Body of pancreas (tissue), 4 donors: ENCODE data around the gene SEMA6C. TPM values are rescaled to one million over a fixed set of nuclear protein-coding genes. Genes with fewer than 3 reads are reported as not detected.

Experiments
- ATAC-seq: fragments of 150-250 bp; one replicate; pipeline ENCODE4 v1.9.1; 2016
- DNase-seq, 4 donors: peaks; one replicate each; pipeline ENCODE4 v3.0.0-alpha.2; 2019
- H3K27ac ChIP-seq, 4 donors: fragments of 200-600 bp; sonication (generic); 1 replicate in 3 of 4; 2 replicates in 1 of 4; pipeline versions ENCODE4 v1.5.1 to v1.6.1; 2016 to 2019; ENCODE audit warnings: mild to moderate bottlenecking in 1 of 4, mixed read lengths in 1 of 4, moderate library complexity in 1 of 4
- H3K27me3 ChIP-seq, 2 donors: fragments of 200-600 bp; sonication (generic); one replicate each; pipeline ENCODE4 v1.6.0; 2016; ENCODE audit warnings: mild to moderate bottlenecking in 1 of 2
- H3K36me3 ChIP-seq, 2 donors: fragments of 200-600 bp; sonication (generic); replicated peaks in 1 of 2; 2 replicates each; pipeline ENCODE4 v1.5.1; 2016; ENCODE audit warnings: low read depth in 2 of 2; ENCODE audit not compliant: insufficient read depth in 1 of 2
- H3K4me1 ChIP-seq: fragments of 200-600 bp; sonication (generic); one replicate; pipeline ENCODE4 v1.6.0; 2016
- H3K4me3 ChIP-seq, 2 donors: fragments of 200-600 bp; sonication (generic); 1 replicate in 1 of 2; 2 replicates in 1 of 2; pipeline ENCODE4 v1.5.1; 2016 to 2019
- H3K9me3 ChIP-seq, 3 donors: fragments of 200-600 bp; sonication (generic); 1 replicate in 2 of 3; 2 replicates in 1 of 3; pipeline ENCODE4 v1.5.1; 2016
- POLR2A ChIP-seq, 3 donors: fragments of 450-650 bp; IDR thresholded peaks; one replicate each; pipeline ENCODE4 v1.6.1; 2016; ENCODE audit warnings: antibody characterized with exemption in 3 of 3, mild to moderate bottlenecking in 2 of 3
- WGBS, 2 donors: methylation state at CpG; one replicate each; pipeline ENCODE4 v1.1.5; 2017; 5-methylcytosine and 5-hydroxymethylcytosine counted together
- intact Hi-C: fragments of 100-400 bp; cut with DNase I; formaldehyde crosslinking; loops from one replicate; pipeline ENCODE4 v1.15.1; 2023
- total RNA-seq, 2 donors: library from RNA; depleted of rRNA; stranded (reverse); fragments of >200 nt; gene quantifications; one replicate each; pipeline ENCODE4 v1.1.0, GENCODE V29; 2016
- TF ChIP-seq, protein P1 (sequence below), 7 experiments: fragments of 450-650 bp in 4 of 7; fragments of 200-600 bp in 3 of 7; sonication (generic) in 3 of 7; IDR thresholded peaks; one replicate each; pipeline ENCODE4 v1.5.1; 2016 to 2019; ENCODE audit warnings: antibody characterized with exemption in 7 of 7

SEMA6C gene
- total RNA-seq, 2 donors from 2014 or later, result 3.6 to 5.3 TPM

DNA sequence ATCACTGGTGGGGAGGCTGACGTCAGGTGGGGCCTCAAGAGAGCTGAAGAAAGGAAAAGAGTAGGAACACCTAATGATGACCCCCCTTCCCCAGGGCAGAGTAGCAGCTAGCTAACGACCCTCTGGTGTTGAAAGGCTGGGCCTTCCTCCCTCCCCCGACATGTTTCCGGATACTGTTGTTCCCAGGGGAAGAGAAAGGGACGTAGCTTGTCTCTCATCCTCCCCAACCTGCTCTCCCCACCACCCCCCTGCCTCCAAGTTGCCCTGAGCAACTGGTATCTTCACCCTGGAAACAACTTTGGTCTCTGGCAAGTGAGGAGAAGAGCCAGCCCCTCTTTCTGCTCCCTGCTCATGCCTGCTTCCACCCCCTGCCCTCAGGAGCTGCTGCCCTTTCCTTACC is 2.4 kb downstream of the SEMA6C start:
- Histone ChIP-seq H3K4me3 (no peak overlapping the region), H3K36me3 (no peaks in the 10 kb centered on the region), H3K9me3 (no peaks in the 10 kb centered on the region), H3K27me3 (no peaks in the 10 kb centered on the region), H3K27ac (no peak overlapping the region), H3K4me1 (peaks cover 21% of the 10 kb centered on the region)
- TF ChIP-seq, protein P1, sequence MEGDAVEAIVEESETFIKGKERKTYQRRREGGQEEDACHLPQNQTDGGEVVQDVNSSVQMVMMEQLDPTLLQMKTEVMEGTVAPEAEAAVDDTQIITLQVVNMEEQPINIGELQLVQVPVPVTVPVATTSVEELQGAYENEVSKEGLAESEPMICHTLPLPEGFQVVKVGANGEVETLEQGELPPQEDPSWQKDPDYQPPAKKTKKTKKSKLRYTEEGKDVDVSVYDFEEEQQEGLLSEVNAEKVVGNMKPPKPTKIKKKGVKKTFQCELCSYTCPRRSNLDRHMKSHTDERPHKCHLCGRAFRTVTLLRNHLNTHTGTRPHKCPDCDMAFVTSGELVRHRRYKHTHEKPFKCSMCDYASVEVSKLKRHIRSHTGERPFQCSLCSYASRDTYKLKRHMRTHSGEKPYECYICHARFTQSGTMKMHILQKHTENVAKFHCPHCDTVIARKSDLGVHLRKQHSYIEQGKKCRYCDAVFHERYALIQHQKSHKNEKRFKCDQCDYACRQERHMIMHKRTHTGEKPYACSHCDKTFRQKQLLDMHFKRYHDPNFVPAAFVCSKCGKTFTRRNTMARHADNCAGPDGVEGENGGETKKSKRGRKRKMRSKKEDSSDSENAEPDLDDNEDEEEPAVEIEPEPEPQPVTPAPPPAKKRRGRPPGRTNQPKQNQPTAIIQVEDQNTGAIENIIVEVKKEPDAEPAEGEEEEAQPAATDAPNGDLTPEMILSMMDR (IDR thresholded peaks at IDR 0.05), result no peak
- TF ChIP-seq POLR2A (IDR thresholded peaks at IDR 0.05), result no peak
- no peak for DNase-seq
- intact Hi-C loops, result no loop called here
- no peak for ATAC-seq
- WGBS, 2 donors, result 59 to 82% methylated on average over 5 of the region's 5 CpGs

DNA sequence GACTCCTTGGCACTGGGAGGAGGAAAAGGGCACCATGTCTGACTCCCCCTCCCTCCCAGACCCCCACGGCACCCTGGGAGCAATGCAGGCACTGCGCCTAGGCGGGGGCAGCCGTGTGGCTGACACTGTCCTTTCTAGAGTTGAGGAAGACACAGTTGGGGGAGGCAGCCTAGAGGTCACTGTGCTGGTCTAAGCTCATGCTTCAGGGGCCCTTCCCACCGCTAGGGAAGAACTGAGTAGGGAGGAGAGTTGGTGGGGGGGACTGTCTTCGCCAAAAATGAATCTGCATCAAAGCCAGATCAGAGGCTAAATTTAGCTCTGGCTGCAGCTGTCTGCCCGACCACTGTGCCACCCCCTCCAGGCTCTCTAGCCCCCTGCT is 3.4 kb downstream of the SEMA6C start:
- Histone ChIP-seq H3K4me3 (no peak overlapping the region), H3K4me1 (peaks cover 21% of the 10 kb centered on the region), H3K36me3 (no peaks in the 10 kb centered on the region), H3K27ac (no peak overlapping the region), H3K9me3 (no peaks in the 10 kb centered on the region), H3K27me3 (no peaks in the 10 kb centered on the region)
- WGBS, 2 donors, result 75 to 85% methylated on average over 6 to 7 of the region's 7 CpGs
- ATAC-seq (no peak), DNase-seq (no peak)
- intact Hi-C loops, result no loop called here
- TF ChIP-seq, protein P1 (IDR thresholded peaks at IDR 0.05), result no peak

DNA sequence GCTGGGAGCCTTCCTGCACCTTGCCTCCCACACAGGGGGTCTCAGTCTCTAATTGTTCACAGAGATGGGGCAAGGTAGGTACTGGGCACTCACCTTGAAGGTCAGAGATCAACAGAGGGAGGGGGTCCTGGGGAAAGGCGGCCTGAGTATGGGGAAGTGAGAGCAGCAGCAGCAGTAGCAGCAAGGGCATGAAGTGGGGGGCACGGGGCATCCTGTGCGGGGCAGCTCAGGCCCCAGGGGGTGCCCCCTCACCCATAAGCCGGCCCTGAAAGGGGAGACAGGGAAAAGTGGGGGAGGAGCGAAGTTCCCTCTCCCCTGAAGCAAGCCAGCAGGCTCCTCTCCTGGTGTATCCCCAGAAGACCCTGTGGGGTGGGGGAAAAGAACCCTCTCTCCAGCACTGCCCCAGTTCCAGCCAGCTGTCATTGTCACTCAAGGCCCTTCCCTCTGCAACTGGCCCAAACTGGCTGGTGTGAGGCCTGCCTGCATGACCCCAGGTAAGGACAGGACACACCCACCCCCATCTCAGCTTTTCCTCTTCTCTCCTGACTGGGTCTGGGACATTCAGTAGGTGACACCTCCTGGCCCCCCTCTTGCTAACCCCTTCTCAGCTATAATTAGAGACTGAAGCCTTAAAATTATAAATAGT is 3.9 kb downstream of the SEMA6C start:
- H3K27ac ChIP-seq, result no peak overlapping the region
- ATAC-seq, result no peak
- DNase-seq, result no peak
- no peaks in the 10 kb centered on the region for H3K36me3 ChIP-seq
- H3K4me3 ChIP-seq, result no peak overlapping the region
- H3K4me1 ChIP-seq, result peaks cover 21% of the 10 kb centered on the region
- H3K9me3 ChIP-seq, result no peaks in the 10 kb centered on the region
- 45 to 73% methylated on average over 2 to 5 of the region's 5 CpGs for WGBS, 2 donors
- TF ChIP-seq, protein P1 (IDR thresholded peaks at IDR 0.05), result no peak
- TF ChIP-seq POLR2A (IDR thresholded peaks at IDR 0.05), result no peak
- H3K27me3 ChIP-seq, result no peaks in the 10 kb centered on the region
- intact Hi-C loops, result no loop called here

DNA sequence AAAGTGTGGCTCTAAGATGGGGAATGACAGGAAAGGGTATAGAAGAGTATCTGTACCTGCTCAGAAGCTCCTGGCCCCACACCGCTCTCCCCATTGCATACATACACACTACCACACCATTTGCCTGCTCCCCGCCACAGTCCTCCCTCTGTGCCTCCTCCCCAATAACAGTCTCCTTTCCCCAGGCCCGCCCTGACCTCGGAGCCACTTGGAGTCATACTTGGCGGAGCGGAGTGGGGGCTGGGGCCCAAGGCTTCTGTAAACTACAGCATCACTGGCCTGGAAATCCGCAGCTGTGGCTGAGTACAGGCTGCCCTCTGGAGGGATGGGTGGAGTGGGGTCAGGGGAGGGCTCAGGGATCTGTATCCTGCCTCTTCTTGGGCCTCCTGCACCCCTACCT is 8.6 kb downstream of the SEMA6C start:
- Histone ChIP-seq H3K4me1 (peaks cover under 1% of the 10 kb centered on the region), H3K36me3 (no peaks in the 10 kb centered on the region), H3K4me3 (no peak overlapping the region), H3K9me3 (no peaks in the 10 kb centered on the region), H3K27me3 (peaks cover 0 to 2% of the 10 kb centered on the region in 2 donors), H3K27ac (no peak overlapping the region)
- intact Hi-C loops, result no loop called here
- DNase-seq (no peak), ATAC-seq (no peak)
- TF ChIP-seq, protein P1 (IDR thresholded peaks at IDR 0.05), result no peak
- TF ChIP-seq POLR2A (IDR thresholded peaks at IDR 0.05), result no peak
- WGBS, 2 donors, result 88 to 97% methylated on average over 6 to 7 of the region's 7 CpGs
